Measurements from ENCODE around the gene PEG3.

Gene PEG3

DNA sequence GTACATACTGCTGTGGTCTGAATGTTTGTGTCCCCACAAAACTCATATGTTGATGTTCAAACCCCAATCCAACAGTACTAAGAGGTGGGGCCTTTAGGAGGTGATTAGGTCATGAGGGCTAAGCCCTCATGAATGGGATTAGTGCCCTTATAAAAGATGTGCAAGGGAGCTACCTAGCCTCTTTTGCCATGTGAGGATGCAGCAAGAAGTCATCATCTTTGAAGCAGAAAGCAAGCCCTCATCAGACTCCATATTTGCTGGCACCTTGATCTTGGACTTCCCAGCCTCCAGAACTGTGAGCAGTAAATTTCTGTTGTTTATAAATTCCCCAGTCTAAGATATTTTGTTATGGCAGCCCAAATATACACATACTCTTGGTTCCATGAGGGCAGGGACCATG is 33.9 kb downstream of the PEG3 start:
- DNase-seq, result no peak

Measured in NCI-H1092 (cell line).